ENCODE measurements around the gene DUOXA1.
"Not testable (repeated sequence)": the region's sequence is repeated elsewhere in the genome, so short reads cannot be mapped to it uniquely, and the experiment has no call there.

Gene DUOXA1

GRCh38 chr15:45151998-45152828, 22.5 kb upstream of the DUOXA1 start:
- in situ Hi-C loops (cut with HindIII; ENCODE audit: low sequenced_read_pairs) = no loop called here

GRCh38 chr15:45150997-45151396, 21.3 kb upstream of the DUOXA1 start:
- in situ Hi-C loops (cut with HindIII; ENCODE audit: low sequenced_read_pairs) = no loop called here

- in situ Hi-C loops (cut with HindIII; ENCODE audit: low sequenced_read_pairs) = no loop called here
Measured at GRCh38 chr15:45150481-45150880, 20.8 kb upstream of the DUOXA1 start.

- in situ Hi-C loops (cut with HindIII; ENCODE audit: low sequenced_read_pairs) = no loop called here
Measured at GRCh38 chr15:45149060-45149459, 19.4 kb upstream of the DUOXA1 start.

GRCh38 chr15:45148076-45149059, 18.7 kb upstream of the DUOXA1 start:
- in situ Hi-C loops (cut with HindIII; ENCODE audit: low sequenced_read_pairs) = no loop called here

- in situ Hi-C loops (cut with HindIII; ENCODE audit: low sequenced_read_pairs) = no loop called here
Measured at GRCh38 chr15:45147606-45148005, 17.9 kb upstream of the DUOXA1 start.

- in situ Hi-C loops (cut with HindIII; ENCODE audit: low sequenced_read_pairs) = no loop called here
Measured at GRCh38 chr15:45146405-45146804, 16.7 kb upstream of the DUOXA1 start.

- in situ Hi-C loops (cut with HindIII; ENCODE audit: low sequenced_read_pairs) = no loop called here
Measured at GRCh38 chr15:45144775-45145174, 15.1 kb upstream of the DUOXA1 start.

- in situ Hi-C loops (cut with HindIII; ENCODE audit: low sequenced_read_pairs) = no loop called here
Measured at GRCh38 chr15:45143946-45144345, 14.3 kb upstream of the DUOXA1 start.

GRCh38 chr15:45143056-45143455, 13.4 kb upstream of the DUOXA1 start:
- in situ Hi-C loops (cut with HindIII; ENCODE audit: low sequenced_read_pairs) = no loop called here

GRCh38 chr15:45141386-45141785, 11.7 kb upstream of the DUOXA1 start:
- in situ Hi-C loops (cut with HindIII; ENCODE audit: low sequenced_read_pairs) = no loop called here

- in situ Hi-C loops (cut with HindIII; ENCODE audit: low sequenced_read_pairs) = no loop called here
Measured at GRCh38 chr15:45140557-45141250, 11.0 kb upstream of the DUOXA1 start.

- in situ Hi-C loops (cut with HindIII; ENCODE audit: low sequenced_read_pairs) = no loop called here
Measured at GRCh38 chr15:45139770-45140169, 10.1 kb upstream of the DUOXA1 start.

- in situ Hi-C loops (cut with HindIII; ENCODE audit: low sequenced_read_pairs) = no loop called here
Measured at GRCh38 chr15:45138814-45139765, 9.4 kb upstream of the DUOXA1 start.

GRCh38 chr15:45137703-45138102, 8.0 kb upstream of the DUOXA1 start:
- in situ Hi-C loops (cut with HindIII; ENCODE audit: low sequenced_read_pairs) = no loop called here

- in situ Hi-C loops (cut with HindIII; ENCODE audit: low sequenced_read_pairs) = no loop called here
Measured at GRCh38 chr15:45136378-45136764, 6.7 kb upstream of the DUOXA1 start.

- in situ Hi-C loops (cut with HindIII; ENCODE audit: low sequenced_read_pairs) = not testable (repeated sequence)
Measured at GRCh38 chr15:45135705-45136377, 6.2 kb upstream of the DUOXA1 start.

GRCh38 chr15:45134682-45135604, 5.3 kb upstream of the DUOXA1 start:
- in situ Hi-C loops (cut with HindIII; ENCODE audit: low sequenced_read_pairs) = no loop called here

All from endothelial cell of hepatic sinusoid (primary cell).